ENCODE data around the gene CACYBP. TPM values are rescaled to one million over a fixed set of nuclear protein-coding genes. Genes with fewer than 3 reads are reported as not detected.

The CACYBP gene
- total and polyA plus RNA-seq, 12 donors: 20.2 to 106 (median 53.1) TPM

- no peak for ATAC-seq
These were observed 14.8 kb upstream of the CACYBP start for GRCh38 chr1:174984952-174985351.

GRCh38 chr1:174988539-174988938 lies 11.2 kb upstream of the CACYBP start:
- ATAC-seq (no peak), DNase-seq (no peak)
- no peak overlapping the region for H3K27ac ChIP-seq
- no peak overlapping the region for H3K4me3 ChIP-seq
- no peaks in the 10 kb centered on the region for H3K27me3 ChIP-seq
- H3K36me3 ChIP-seq: peaks cover 0 to 29% (median 0%) of the 10 kb centered on the region in 9 donors
- H3K9me3 ChIP-seq: no peaks in the 10 kb centered on the region
- intact Hi-C loops (cut with DNase I): loop anchor here in 2 of 10 donors (10.0 kb wide), 2 partner anchors 104 to 214 kb away; no protein-coding TSS in a partner anchor
- no peak for TF ChIP-seq CTCF (IDR thresholded peaks at IDR 0.05)
- H3K4me1 ChIP-seq: peaks cover 0 to 19% (median 3%) of the 10 kb centered on the region in 9 donors

More at GRCh38 chr1:174984952-174985351, 14.8 kb upstream of the CACYBP start:
- Histone ChIP-seq H3K9me3 (no peaks in the 10 kb centered on the region), H3K36me3 (peaks cover 0 to 47% (median 4%) of the 10 kb centered on the region in 9 donors), H3K4me3 (no peak overlapping the region), H3K4me1 (peaks cover 0 to 8% (median 3%) of the 10 kb centered on the region in 9 donors), H3K27me3 (no peaks in the 10 kb centered on the region), H3K27ac (no peak overlapping the region)
- WGBS, 2 donors: 97 to 98% methylated on average over 4 of the region's 4 CpGs
- no peak for TF ChIP-seq CTCF (IDR thresholded peaks at IDR 0.05)
- intact Hi-C loops (cut with DNase I): loop anchor here in 5 of 10 donors (5.0 to 10.0 kb wide), 4 partner anchors 100 to 1503 kb away; no protein-coding TSS in a partner anchor
- DNase-seq: no peak

- H3K4me3 ChIP-seq: no peak overlapping the region
- ATAC-seq: no peak
- peaks cover 0 to 28% (median 0%) of the 10 kb centered on the region in 9 donors for H3K36me3 ChIP-seq
- no peaks in the 10 kb centered on the region for H3K9me3 ChIP-seq
- TF ChIP-seq CTCF (IDR thresholded peaks at IDR 0.05): no peak
- peak overlapping the region in 5 of 10 donors; percentile 73 to 90 (median 80) for H3K27ac ChIP-seq
- DNase-seq: no peak
- intact Hi-C loops (cut with DNase I): loop anchor here in 2 of 10 donors (10.0 kb wide), 2 partner anchors 104 to 214 kb away; no protein-coding TSS in a partner anchor
- H3K27me3 ChIP-seq: no peaks in the 10 kb centered on the region
- peaks cover 0 to 19% (median 3%) of the 10 kb centered on the region in 9 donors for H3K4me1 ChIP-seq
- WGBS, 2 donors: 83 to 95% methylated on average over 3 of the region's 3 CpGs
These were observed 10.8 kb upstream of the CACYBP start for GRCh38 chr1:174988986-174989385.

GRCh38 chr1:174989536-174990220 lies 10.1 kb upstream of the CACYBP start:
- Histone ChIP-seq H3K4me1 (peaks cover 0 to 19% (median 3%) of the 10 kb centered on the region in 9 donors), H3K36me3 (peaks cover 0 to 21% (median 0%) of the 10 kb centered on the region in 9 donors), H3K9me3 (no peaks in the 10 kb centered on the region), H3K4me3 (peak overlapping the region in 8 of 10 donors; percentile 29 to 62 (median 52)), H3K27me3 (no peaks in the 10 kb centered on the region), H3K27ac (peak overlapping the region in 9 of 10 donors; percentile 62 to 90 (median 78))
- TF ChIP-seq CTCF (IDR thresholded peaks at IDR 0.05): no peak
- intact Hi-C loops (cut with DNase I): loop anchor here in 4 of 10 donors (5.0 to 10.0 kb wide), 4 partner anchors 105 to 222 kb away; no protein-coding TSS in a partner anchor
- ATAC-seq: peak in 2 of 8 donors; percentile 60
- WGBS, 2 donors: 75 to 76% methylated on average over 5 of the region's 5 CpGs
- DNase-seq: no peak

All from heart right ventricle (tissue), 16 donors.